Measurements from ENCODE around the gene TECPR2. TPM values are rescaled to one million over a fixed set of nuclear protein-coding genes. Genes with fewer than 3 reads are reported as not detected.

Gene TECPR2
- total and polyA plus RNA-seq, 2 of the 13 experiments (the other 11 are each of a cell fraction or from before 2014, with no cell fraction given): 3.5 to 5.7 TPM

- TF ChIP-seq MNT (IDR thresholded peaks at IDR 0.05): no peak
- TF ChIP-seq AGO2 (optimal IDR thresholded peaks at IDR 0.05; ENCODE audit: low read depth, low read length): peak; percentile 98
- TF ChIP-seq EEA1 (CRISPR knock-in tag; IDR thresholded peaks at IDR 0.05; ENCODE audit: borderline replicate concordance): no peak
- TF ChIP-seq ZNF451 (CRISPR knock-in tag; IDR thresholded peaks at IDR 0.05): 0 out of 2 replicates have a peak, but pooled peaks have one; percentile 10
- 0 out of 2 replicates have a peak, but pooled peaks have one; percentile 41 for TF ChIP-seq CBX5 (CRISPR knock-in tag; IDR thresholded peaks at IDR 0.05; ENCODE audit: borderline replicate concordance)
- TF ChIP-seq SUZ12 (IDR thresholded peaks at IDR 0.05; ENCODE audit: low read depth, low read length): no peak
- no peak for TF ChIP-seq BHLHE40 (IDR thresholded peaks at IDR 0.05; ENCODE audit: low read length)
- no peak for TF ChIP-seq MED1 (CRISPR knock-in tag; IDR thresholded peaks at IDR 0.05)
- TF ChIP-seq TBP (CRISPR knock-in tag; IDR thresholded peaks at IDR 0.05): no peak
- no peak for TF ChIP-seq TBX3 (IDR thresholded peaks at IDR 0.05; ENCODE audit: borderline replicate concordance)
- TF ChIP-seq WIZ (CRISPR knock-in tag; IDR thresholded peaks at IDR 0.05): no peak
- TF ChIP-seq ZFP91 (CRISPR knock-in tag; IDR thresholded peaks at IDR 0.05; ENCODE audit: borderline replicate concordance): no peak
- TF ChIP-seq ZFYVE20 (CRISPR knock-in tag; IDR thresholded peaks at IDR 0.05; ENCODE audit: borderline replicate concordance, low read depth): no peak
- TF ChIP-seq THYN1 (CRISPR knock-in tag; IDR thresholded peaks at IDR 0.05; ENCODE audit: borderline replicate concordance, low read depth): no peak
- peak; percentile 25; the same call in 1 of the 2 replicates for TF ChIP-seq FOSL2 (CRISPR knock-in tag; IDR thresholded peaks at IDR 0.05)
- TF ChIP-seq HNF4G (IDR thresholded peaks at IDR 0.05; ENCODE audit: borderline replicate concordance, low read depth, low read length): no peak
- no peak for TF ChIP-seq HNF4G (CRISPR knock-in tag; IDR thresholded peaks at IDR 0.05; ENCODE audit: borderline replicate concordance, low read depth)
- TF ChIP-seq HOXA5 (CRISPR knock-in tag; IDR thresholded peaks at IDR 0.05): no peak
- TF ChIP-seq ZNF160 (CRISPR knock-in tag; IDR thresholded peaks at IDR 0.05): no peak
- no peak for TF ChIP-seq FOXJ3 (CRISPR knock-in tag; IDR thresholded peaks at IDR 0.05; ENCODE audit: borderline replicate concordance)
- no peak for TF ChIP-seq ZNF766 (CRISPR knock-in tag; IDR thresholded peaks at IDR 0.05; ENCODE audit: borderline replicate concordance)
- TF ChIP-seq ATAD3A (CRISPR knock-in tag; IDR thresholded peaks at IDR 0.05): no peak
- TF ChIP-seq SIX4 (CRISPR knock-in tag; IDR thresholded peaks at IDR 0.05): no peak
- TF ChIP-seq TMF1 (CRISPR knock-in tag; IDR thresholded peaks at IDR 0.05; ENCODE audit: low read depth): no peak
- TF ChIP-seq ARNT2 (CRISPR knock-in tag; IDR thresholded peaks at IDR 0.05; ENCODE audit: low read depth): peak; percentile 12; the same call in 1 of the 2 replicates
- TF ChIP-seq IRF1 (CRISPR knock-in tag; IDR thresholded peaks at IDR 0.05; ENCODE audit: low read depth): no peak
- TF ChIP-seq MBD4 (IDR thresholded peaks at IDR 0.05; ENCODE audit: borderline replicate concordance, low read length): no peak
- no peak for TF ChIP-seq KDM2A (CRISPR knock-in tag; IDR thresholded peaks at IDR 0.05; ENCODE audit: borderline replicate concordance, low read depth)
- TF ChIP-seq SOX6 (IDR thresholded peaks at IDR 0.05): no peak
- TF ChIP-seq SOX6 (CRISPR knock-in tag; IDR thresholded peaks at IDR 0.05): no peak
Observed at GRCh38 chr14:102320033-102320660, 42.6 kb upstream of the TECPR2 start (continued).
